Measurements from ENCODE around the gene POLR1C. TPM values are rescaled to one million over a fixed set of nuclear protein-coding genes. Genes with fewer than 3 reads are reported as not detected.

The POLR1C gene
- total RNA-seq, 1 experiment from 2014 or later, result 84.6 TPM

DNA sequence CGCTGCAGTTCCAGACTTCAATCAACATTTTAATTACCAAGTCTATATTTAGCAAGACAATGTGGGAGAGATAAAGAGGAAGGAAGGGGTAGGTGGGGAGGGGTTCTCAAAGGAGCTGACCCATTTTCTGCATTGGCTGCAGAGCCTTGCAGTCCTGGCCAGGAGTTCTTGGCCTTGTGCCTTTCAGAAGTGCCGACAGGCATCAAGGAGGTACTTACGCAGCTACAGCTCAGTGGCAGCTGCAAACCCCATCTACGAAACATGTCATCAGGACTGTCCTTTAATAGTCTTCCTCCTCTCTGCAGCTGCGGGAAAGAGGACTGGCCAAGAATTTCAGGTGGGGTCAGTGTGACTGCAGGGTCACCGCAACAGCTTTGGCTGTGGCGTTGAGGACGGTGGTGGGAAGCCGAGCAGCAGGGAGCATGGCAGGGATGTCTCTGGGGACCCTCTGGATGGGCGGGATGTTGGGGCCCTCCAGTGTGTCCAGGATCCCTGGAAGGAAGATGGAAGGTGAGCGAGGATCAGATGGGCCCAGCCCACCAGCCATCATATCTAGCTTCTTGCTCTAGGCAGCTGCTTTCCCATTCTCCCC is 5.0 kb upstream of the POLR1C start:
- Histone ChIP-seq H3K4me1 (ENCODE audit: control insufficient read depth in 1 of 2, insufficient read depth in 2 of 2, low read length in 2 of 2) (peaks cover 18 to 28% of the 10 kb centered on the region in 2 experiments; a peak in 3 of 4 replicates), H3K27me3 (ENCODE audit: insufficient read depth, low read length) (no peaks in the 10 kb centered on the region), H3K4me3 (replicated peaks in 1 of 2; ENCODE audit: low read depth in 1 of 2, low read length in 2 of 2) (no peak overlapping the region), H3K9me3 (ENCODE audit: control insufficient read depth in 1 of 2, insufficient read depth in 1 of 2, low read depth in 1 of 2, low read length in 2 of 2) (no peaks in the 10 kb centered on the region), H3K27ac (ENCODE audit: low read depth, low read length) (no peak overlapping the region), H3K9ac (ENCODE audit: low read length) (no peak overlapping the region), H3K9me2 (ENCODE audit: insufficient read depth) (no peaks in the 10 kb centered on the region), H4K20me1 (ENCODE audit: insufficient read depth) (no peaks in the 10 kb centered on the region), H3K79me2 (ENCODE audit: insufficient read depth, low read length) (peaks cover 24% of the 10 kb centered on the region), H3K36me3 (ENCODE audit: control insufficient read depth in 1 of 2, insufficient read depth in 2 of 2, low read length in 2 of 2) (peaks cover 20 to 24% of the 10 kb centered on the region in 2 experiments; a peak in 3 of 4 replicates), H2AFZ (ENCODE audit: low read depth, low read length, poor library complexity, severe bottlenecking) (no peak overlapping the region), H3K4me2 (ENCODE audit: low read length) (no peak overlapping the region)
- no peak for DNase-seq (ENCODE audit: low read depth, low spot score)
- TF ChIP-seq TCF7L2 (IDR thresholded peaks at IDR 0.05; ENCODE audit: borderline replicate concordance, extremely low read depth, insufficient read depth, insufficient read length) (no peak), FOSL1 (IDR thresholded peaks at IDR 0.05; ENCODE audit: low read depth) (no peak), SP1 (IDR thresholded peaks at IDR 0.05; ENCODE audit: low read depth) (no peak), ATF3 (IDR thresholded peaks at IDR 0.05) (no peak), EZH2phosphoT487 (IDR thresholded peaks at IDR 0.05; ENCODE audit: borderline replicate concordance) (no peak), CEBPB (IDR thresholded peaks at IDR 0.05; ENCODE audit: low read depth) (no peak), SIN3A (IDR thresholded peaks at IDR 0.05; ENCODE audit: low read depth) (no peak), SRF (IDR thresholded peaks at IDR 0.05; ENCODE audit: low read depth) (no peak), ZNF274 (IDR thresholded peaks at IDR 0.05; ENCODE audit: low read depth, low read length) (no peak), MAX (IDR thresholded peaks at IDR 0.05) (no peak), CBX3 (IDR thresholded peaks at IDR 0.05; ENCODE audit: low read depth) (no peak), ZBTB33 (IDR thresholded peaks at IDR 0.05; ENCODE audit: extremely low read depth, insufficient replicate concordance, low read length) (no peak), RAD21 (IDR thresholded peaks at IDR 0.05; ENCODE audit: low read depth) (no peak), YY1 (IDR thresholded peaks at IDR 0.05; ENCODE audit: extremely low read depth, insufficient replicate concordance, low read depth, low read length) (no peak), EZH2 (IDR thresholded peaks at IDR 0.05) (no peak), JUND (IDR thresholded peaks at IDR 0.05) (no peak)
- TF ChIP-seq, protein P1, sequence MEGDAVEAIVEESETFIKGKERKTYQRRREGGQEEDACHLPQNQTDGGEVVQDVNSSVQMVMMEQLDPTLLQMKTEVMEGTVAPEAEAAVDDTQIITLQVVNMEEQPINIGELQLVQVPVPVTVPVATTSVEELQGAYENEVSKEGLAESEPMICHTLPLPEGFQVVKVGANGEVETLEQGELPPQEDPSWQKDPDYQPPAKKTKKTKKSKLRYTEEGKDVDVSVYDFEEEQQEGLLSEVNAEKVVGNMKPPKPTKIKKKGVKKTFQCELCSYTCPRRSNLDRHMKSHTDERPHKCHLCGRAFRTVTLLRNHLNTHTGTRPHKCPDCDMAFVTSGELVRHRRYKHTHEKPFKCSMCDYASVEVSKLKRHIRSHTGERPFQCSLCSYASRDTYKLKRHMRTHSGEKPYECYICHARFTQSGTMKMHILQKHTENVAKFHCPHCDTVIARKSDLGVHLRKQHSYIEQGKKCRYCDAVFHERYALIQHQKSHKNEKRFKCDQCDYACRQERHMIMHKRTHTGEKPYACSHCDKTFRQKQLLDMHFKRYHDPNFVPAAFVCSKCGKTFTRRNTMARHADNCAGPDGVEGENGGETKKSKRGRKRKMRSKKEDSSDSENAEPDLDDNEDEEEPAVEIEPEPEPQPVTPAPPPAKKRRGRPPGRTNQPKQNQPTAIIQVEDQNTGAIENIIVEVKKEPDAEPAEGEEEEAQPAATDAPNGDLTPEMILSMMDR (IDR thresholded peaks at IDR 0.05 in 2 of 3, conservative IDR thresholded peaks at IDR 0.05 in 1 of 3; ENCODE audit: borderline replicate concordance in 1 of 3, insufficient read depth in 1 of 3, low read depth in 2 of 3, low read length in 2 of 3), result no peak
- intact Hi-C loops (cut with micrococcal nuclease), result no loop called here
- ATAC-seq, result no peak
- ChIA-PET CTCF (no interaction called here), RAD21 (ENCODE audit: low non-redundant PET in 1 of 2, low total read pairs in 2 of 2, uncharacterized antibody in 2 of 2, unreplicated experiment in 2 of 2) (no interaction called here), POLR2A (interaction anchor here (0.6 kb wide), 1 partner anchor 771 kb away, joined by 3 read pairs; no protein-coding TSS in a partner anchor)
- no TSS peak for BruUV-seq (replicated peaks)

All from HCT116 (cell line).